ENCODE results near the gene C19orf25. TPM values are rescaled to one million over a fixed set of nuclear protein-coding genes. Genes with fewer than 3 reads are reported as not detected.

C19orf25 gene
- total and polyA plus RNA-seq, 9 of the 15 experiments (the other 6 are each of a cell fraction or from before 2014, with no cell fraction given) = 0.79 to 96.0 (median 36.1) TPM

DNA sequence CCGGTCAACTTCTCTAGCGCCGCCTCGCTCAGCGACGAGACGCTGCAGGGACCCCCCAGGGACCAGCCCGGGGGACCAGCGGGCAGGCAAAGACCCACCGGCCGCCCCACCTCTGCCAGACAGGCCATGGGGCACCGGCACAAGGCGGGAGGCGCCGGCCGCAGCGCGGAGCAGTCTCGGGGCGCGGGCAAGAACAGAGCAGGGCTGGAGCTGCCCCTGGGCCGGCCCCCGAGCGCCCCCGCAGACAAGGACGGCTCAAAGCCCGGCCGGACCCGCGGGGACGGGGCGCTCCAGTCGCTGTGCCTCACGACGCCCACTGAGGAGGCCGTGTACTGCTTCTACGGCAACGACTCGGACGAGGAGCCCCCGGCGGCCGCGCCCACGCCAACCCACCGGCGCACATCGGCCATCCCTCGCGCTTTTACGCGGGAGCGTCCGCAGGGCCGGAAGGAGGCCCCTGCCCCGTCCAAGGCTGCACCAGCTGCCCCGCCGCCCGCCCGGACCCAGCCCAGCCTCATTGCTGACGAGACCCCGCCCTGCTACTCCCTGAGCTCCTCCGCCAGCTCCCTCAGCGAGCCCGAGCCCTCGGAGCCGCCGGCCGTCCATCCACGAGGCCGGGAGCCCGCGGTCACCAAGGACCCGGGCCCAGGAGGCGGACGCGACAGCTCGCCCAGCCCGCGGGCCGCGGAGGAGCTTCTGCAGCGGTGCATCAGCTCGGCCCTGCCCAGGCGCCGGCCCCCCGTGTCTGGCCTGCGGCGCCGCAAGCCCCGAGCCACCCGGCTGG is 11.3 kb downstream of the C19orf25 start:
- no peak for ATAC-seq
- Histone ChIP-seq H3K27me3 (ENCODE audit: control insufficient read depth in 2 of 2, insufficient read depth in 2 of 2, low read length in 2 of 2) (no peaks in the 10 kb centered on the region), H3K9me3 (replicated peaks; ENCODE audit: control insufficient read depth, insufficient read depth, low read depth, low read length) (no peaks in the 10 kb centered on the region), H3K9me1 (ENCODE audit: control insufficient read depth, insufficient read depth, low read length) (no peaks in the 10 kb centered on the region), H3K4me3 (no peak overlapping the region), H2AFZ (ENCODE audit: low read depth, low read length) (no peak overlapping the region), H3K79me2 (ENCODE audit: control insufficient read depth, insufficient read depth, low read length) (peaks cover 21% of the 10 kb centered on the region), H3K9ac (ENCODE audit: insufficient read depth in 1 of 2, low read depth in 2 of 2, low read length in 2 of 2) (no peak overlapping the region), H3K4me1 (replicated peaks in 1 of 2; ENCODE audit: control insufficient read depth in 2 of 2, insufficient read depth in 2 of 2, low read length in 2 of 2) (peaks cover 6 to 63% of the 10 kb centered on the region in 2 experiments; a peak in 4 of 5 replicates), H4K20me1 (replicated peaks; ENCODE audit: control insufficient read depth, insufficient read depth, low read length) (peaks cover 14% of the 10 kb centered on the region), H3K36me3 (ENCODE audit: control insufficient read depth, insufficient read depth, low read length) (no peaks in the 10 kb centered on the region), H3K4me2 (ENCODE audit: insufficient read depth, low read length) (no peak overlapping the region), H3K27ac (ENCODE audit: extremely low read depth, low read depth, low read length) (no peak overlapping the region)
- FAIRE-seq = no peak
- CTCF ChIA-PET (ENCODE audit: low intra/inter-chr PET ratio) = no interaction called here
- no TSS peak for BruUV-seq (replicated peaks)
- in situ Hi-C loops (cut with MboI) = no loop called here
- 97% methylated on average over 16 of the region's 92 CpGs for WGBS (ENCODE audit: insufficient coverage, low coverage, missing lambda C conversion rate)
- TF ChIP-seq, protein P1, sequence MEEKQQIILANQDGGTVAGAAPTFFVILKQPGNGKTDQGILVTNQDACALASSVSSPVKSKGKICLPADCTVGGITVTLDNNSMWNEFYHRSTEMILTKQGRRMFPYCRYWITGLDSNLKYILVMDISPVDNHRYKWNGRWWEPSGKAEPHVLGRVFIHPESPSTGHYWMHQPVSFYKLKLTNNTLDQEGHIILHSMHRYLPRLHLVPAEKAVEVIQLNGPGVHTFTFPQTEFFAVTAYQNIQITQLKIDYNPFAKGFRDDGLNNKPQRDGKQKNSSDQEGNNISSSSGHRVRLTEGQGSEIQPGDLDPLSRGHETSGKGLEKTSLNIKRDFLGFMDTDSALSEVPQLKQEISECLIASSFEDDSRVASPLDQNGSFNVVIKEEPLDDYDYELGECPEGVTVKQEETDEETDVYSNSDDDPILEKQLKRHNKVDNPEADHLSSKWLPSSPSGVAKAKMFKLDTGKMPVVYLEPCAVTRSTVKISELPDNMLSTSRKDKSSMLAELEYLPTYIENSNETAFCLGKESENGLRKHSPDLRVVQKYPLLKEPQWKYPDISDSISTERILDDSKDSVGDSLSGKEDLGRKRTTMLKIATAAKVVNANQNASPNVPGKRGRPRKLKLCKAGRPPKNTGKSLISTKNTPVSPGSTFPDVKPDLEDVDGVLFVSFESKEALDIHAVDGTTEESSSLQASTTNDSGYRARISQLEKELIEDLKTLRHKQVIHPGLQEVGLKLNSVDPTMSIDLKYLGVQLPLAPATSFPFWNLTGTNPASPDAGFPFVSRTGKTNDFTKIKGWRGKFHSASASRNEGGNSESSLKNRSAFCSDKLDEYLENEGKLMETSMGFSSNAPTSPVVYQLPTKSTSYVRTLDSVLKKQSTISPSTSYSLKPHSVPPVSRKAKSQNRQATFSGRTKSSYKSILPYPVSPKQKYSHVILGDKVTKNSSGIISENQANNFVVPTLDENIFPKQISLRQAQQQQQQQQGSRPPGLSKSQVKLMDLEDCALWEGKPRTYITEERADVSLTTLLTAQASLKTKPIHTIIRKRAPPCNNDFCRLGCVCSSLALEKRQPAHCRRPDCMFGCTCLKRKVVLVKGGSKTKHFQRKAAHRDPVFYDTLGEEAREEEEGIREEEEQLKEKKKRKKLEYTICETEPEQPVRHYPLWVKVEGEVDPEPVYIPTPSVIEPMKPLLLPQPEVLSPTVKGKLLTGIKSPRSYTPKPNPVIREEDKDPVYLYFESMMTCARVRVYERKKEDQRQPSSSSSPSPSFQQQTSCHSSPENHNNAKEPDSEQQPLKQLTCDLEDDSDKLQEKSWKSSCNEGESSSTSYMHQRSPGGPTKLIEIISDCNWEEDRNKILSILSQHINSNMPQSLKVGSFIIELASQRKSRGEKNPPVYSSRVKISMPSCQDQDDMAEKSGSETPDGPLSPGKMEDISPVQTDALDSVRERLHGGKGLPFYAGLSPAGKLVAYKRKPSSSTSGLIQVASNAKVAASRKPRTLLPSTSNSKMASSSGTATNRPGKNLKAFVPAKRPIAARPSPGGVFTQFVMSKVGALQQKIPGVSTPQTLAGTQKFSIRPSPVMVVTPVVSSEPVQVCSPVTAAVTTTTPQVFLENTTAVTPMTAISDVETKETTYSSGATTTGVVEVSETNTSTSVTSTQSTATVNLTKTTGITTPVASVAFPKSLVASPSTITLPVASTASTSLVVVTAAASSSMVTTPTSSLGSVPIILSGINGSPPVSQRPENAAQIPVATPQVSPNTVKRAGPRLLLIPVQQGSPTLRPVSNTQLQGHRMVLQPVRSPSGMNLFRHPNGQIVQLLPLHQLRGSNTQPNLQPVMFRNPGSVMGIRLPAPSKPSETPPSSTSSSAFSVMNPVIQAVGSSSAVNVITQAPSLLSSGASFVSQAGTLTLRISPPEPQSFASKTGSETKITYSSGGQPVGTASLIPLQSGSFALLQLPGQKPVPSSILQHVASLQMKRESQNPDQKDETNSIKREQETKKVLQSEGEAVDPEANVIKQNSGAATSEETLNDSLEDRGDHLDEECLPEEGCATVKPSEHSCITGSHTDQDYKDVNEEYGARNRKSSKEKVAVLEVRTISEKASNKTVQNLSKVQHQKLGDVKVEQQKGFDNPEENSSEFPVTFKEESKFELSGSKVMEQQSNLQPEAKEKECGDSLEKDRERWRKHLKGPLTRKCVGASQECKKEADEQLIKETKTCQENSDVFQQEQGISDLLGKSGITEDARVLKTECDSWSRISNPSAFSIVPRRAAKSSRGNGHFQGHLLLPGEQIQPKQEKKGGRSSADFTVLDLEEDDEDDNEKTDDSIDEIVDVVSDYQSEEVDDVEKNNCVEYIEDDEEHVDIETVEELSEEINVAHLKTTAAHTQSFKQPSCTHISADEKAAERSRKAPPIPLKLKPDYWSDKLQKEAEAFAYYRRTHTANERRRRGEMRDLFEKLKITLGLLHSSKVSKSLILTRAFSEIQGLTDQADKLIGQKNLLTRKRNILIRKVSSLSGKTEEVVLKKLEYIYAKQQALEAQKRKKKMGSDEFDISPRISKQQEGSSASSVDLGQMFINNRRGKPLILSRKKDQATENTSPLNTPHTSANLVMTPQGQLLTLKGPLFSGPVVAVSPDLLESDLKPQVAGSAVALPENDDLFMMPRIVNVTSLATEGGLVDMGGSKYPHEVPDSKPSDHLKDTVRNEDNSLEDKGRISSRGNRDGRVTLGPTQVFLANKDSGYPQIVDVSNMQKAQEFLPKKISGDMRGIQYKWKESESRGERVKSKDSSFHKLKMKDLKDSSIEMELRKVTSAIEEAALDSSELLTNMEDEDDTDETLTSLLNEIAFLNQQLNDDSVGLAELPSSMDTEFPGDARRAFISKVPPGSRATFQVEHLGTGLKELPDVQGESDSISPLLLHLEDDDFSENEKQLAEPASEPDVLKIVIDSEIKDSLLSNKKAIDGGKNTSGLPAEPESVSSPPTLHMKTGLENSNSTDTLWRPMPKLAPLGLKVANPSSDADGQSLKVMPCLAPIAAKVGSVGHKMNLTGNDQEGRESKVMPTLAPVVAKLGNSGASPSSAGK (IDR thresholded peaks at IDR 0.05) = no peak
- peak; percentile 12; the same call in 1 of the 2 replicates for TF ChIP-seq RBFOX2 (IDR thresholded peaks at IDR 0.05; ENCODE audit: low read depth, low read length)
- no peak for DNase-seq (ENCODE audit: extremely low read depth in 1 of 4, low spot score in 3 of 4)
- POLR2A ChIA-PET = interaction anchor here (0.7 to 1.2 kb wide), 3 partner anchors 10 to 201 kb away, joined by 3 to 8 read pairs (median 4); no protein-coding TSS in a partner anchor
- intact Hi-C loops (cut with micrococcal nuclease) = no loop called here

All from K562 (cell line).